HG03460 (cell line): ENCODE data around the gene RRAD.
"Not testable (repeated sequence)": the region's sequence is repeated elsewhere in the genome, so short reads cannot be mapped to it uniquely, and the experiment has no call there.

Source experiments
- ATAC-seq: cut with Tn5 transposase; IDR thresholded peaks from one replicate; pipeline ENCODE4 v1.9.1; 2021; ENCODE audit not compliant: unreplicated experiment

RRAD gene

DNA sequence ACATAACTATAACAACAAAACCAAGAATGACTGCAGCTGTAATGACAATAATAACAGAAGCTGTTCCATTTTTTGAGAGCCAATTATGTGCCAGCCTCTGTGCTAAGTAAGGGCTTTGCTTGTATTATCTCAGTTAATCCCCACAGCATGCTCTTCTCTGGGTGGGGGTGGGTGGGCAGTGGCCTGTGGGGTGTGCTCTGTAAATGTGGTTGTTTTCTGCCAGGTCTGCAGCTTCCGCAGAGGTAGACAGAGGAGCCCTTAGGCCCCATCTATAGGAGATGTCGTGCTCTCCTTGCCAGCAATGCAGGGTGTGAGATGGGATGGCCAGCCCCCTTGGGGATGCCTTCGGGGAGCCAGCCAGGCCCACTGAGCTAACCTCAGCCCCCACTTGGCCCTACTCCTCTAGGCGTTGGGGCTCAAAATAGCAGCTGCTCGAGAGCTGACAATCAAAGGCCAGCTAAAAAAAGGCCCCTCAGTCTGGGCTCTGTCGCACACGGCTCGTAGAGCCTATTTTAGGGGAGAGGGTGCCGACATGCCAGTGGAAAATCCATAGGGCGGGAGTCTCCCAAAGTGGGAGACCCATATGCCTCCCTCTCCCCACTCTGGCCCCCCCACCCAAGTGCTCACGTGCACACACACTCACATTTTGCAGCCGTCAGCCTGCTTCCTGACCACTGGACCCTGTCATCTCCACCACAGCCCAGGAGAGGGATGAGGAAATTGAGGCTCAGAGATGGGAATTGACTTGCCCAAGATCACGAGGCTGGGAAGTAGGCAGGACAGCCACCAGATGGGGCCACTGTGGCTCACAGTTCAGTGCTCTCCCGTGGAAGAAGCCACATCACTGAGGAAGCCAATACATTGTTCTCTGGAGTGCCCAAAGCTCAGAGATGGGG, 22.4 kb downstream of the RRAD start:
- no peak for ATAC-seq

DNA sequence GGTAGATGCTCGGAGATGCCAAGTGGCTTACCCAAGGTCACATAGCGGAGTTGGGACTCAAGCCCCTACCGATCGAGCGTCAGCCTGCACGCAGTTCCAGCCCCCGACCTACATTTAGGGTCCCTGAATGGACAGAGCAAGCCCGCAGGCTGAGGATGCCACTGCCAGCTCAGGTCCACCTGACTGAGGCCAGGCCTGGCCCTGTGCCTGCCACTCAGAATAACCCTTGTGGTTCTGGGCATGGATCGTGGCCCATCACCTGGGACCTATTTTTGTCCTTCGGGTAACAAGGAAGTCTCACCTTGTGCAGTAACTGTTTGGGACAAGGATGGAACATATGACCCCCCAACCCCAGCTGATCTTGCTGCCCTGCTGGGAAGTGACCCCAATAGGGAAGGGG, 23.7 kb downstream of the RRAD start:
- no peak for ATAC-seq

DNA sequence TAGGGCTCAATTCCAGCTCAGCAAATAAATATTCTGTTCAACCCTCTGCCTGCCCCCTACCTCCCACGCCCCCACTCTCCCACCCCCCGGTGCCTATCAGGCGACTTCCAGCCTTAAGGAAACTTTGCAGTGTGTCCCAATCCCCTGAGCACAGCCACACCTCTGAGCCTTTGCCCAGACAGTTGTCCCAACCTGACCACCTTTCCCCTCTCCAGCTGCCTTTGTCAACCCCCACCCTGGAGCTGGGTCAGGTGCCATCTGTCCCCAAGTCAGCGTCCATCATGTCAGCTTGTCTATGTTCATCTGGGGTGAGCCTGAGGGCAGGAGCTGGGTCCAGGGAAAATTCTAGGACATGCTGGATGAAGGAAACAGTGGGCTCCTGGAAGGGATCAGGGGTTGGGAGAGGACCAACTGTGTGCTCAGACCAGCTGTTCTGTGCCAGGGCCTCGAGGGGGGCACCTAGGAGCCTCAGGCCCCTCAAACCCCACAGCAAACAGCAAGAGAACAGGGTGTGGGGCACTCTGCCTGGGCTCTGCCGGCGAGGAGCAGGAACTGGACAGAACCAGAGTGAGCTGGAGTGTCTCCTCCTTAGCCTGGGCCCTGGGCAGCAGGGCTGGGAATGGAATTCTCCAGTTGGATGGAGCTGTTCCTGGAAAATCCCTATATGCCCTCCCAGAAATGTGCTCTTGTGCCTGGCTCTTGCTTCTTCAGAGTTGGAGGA, 24.5 kb downstream of the RRAD start:
- no peak for ATAC-seq

DNA sequence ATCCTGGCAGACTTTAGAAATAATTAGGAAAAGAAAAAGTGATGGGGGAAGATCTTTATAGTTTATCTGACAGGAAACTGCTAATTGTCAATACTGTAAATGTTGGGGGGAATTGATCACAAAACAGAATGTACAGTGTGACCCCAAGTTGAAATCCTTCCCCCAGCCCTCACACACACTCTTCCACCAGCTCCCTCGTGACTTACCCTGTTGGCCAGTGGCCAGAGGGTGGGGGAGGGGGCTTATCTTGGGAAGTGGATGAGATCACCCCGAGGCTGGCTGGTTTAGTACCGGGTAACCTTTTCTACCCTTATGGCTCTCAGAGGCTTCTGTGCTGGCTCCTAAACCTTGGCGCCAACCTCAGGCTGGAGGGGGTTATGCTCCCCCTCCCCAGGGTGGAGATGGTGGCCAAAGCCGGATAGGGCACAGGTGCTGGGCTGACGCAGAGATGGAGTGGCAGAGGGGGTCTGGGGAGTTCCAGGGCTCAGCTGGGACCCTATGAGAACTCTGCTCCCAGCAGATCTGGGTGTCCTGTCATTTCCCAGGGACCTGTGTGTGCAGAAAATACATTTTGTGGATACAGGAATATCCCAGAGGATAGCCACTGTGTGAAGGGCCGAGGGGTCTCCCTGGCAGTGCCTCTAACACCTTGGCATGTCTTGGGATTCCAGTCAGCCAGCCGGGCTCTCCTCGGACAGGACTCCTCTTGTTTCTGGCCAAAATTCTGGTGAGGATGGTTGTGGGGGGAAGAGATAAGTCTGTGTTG, 25.2 kb downstream of the RRAD start:
- ATAC-seq: no peak

DNA sequence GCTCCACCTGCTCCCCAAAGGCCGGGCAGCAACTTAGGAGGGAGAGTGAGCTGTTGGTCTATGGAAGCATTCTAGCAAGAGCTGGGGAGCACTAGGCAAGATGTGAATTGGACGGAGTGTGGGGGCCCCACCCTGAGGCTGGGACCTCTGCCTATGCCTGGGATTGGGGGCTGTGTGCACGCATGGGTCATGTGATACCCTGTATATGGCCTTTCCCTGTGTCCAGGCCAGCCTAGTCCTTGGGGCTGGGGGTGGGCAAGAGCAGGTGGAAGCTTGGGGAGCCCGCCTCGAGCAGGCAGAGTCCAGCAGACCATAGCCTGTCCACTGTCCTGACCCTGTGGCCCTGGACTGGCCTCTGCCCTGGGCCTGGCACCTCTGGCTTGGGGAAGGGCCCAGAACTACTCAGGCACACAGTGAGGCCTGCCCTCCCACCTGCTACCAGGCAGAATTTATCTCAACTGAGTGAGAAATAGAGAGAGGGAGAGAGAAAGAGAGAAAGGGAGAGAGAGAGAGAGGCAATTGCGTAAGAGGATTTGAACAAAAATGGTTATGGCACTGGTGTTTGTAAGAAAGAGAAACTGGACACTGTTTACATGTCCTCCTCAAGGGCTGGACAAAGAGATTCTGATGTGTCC, 25.9 kb downstream of the RRAD start:
- no peak for ATAC-seq

DNA sequence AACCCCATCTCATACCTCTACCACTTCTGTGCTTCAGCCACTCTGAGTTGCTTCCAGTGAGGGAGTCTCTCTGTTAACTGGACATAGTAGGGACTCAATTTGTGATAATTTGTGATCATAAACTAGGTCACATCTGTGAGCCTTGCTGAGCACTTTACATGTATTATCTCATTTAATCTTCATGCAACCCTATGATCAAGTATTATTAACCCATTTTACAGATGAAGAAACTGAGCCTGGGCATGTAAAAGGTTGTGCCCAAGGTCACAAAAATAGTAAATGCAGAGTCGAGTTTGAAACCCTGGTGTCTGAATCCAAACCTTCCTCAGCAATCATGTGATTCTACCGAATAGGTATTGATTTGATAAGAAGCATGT, 26.4 kb downstream of the RRAD start:
- ATAC-seq: no peak

DNA sequence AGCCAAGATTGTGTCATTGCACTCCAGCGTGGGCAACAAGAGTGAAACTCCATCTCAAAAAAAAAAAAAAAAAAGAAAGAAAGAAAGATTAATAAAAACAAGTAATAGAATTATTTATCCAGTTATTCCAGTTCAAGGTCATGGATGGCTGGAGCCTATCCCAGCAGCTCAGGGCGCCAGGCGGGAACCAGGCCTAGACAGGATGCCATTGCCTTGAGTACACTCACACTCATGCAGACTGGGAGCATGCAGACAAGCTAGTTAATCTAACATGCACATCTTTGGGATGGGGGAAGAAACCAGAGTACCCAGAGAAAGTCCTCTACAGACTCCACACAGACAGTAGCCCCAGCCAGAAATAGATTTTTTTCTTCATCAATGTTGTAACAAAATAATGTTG, 27.1 kb downstream of the RRAD start:
- no peak for ATAC-seq

DNA sequence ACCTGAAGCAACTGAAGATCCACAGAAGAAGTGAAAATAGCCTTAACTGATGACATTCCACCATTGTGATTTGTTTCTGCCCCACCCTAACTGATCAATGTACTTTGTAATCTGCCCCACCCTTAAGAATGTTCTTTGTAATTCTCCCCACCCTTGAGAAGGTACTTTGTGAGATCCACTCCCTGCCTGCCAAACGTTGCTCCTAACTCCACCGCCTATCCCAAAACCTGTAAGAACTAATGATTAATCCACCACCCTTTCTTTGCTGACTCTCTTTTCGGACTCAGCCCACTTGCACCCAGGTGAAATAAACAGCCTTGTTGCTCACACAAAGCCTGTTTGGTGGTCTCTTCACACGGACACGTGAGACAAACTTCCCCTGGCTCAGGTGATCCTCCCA, 28.7 kb downstream of the RRAD start:
- not testable (repeated sequence) for ATAC-seq

DNA sequence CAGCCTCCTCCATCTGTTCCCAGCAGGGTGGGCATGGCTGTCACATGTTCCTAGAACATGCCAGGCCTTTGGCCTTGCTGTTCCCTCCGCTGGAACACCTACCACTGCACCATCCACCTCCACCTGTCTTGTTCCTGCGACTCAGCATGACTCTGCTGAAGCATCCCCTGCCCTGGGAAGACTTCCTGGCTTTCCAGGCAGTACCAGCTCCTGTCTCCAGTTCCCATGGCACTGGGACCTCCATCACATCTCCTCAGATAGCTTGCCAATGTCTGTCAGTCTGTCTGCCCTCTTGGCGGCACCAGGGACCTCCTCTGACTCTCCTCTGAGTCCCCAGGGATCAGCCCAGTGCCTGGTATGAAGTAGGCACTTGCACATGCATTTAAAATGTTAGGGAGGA, 29.3 kb downstream of the RRAD start:
- no peak for ATAC-seq

DNA sequence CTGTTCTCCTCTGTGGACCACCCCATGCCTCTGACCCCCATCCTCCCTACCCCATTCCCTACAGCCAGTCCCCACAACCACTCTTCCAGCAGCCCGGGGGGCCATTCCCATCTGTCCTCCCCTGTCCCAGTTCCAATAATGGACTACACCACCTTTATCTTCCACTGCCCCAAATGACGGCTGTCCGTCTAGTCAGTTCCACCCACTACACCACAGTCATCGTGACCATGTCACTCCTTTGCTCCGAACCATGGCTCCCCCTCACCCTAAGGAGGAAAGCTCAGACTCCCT, 29.7 kb downstream of the RRAD start:
- ATAC-seq: no peak

DNA sequence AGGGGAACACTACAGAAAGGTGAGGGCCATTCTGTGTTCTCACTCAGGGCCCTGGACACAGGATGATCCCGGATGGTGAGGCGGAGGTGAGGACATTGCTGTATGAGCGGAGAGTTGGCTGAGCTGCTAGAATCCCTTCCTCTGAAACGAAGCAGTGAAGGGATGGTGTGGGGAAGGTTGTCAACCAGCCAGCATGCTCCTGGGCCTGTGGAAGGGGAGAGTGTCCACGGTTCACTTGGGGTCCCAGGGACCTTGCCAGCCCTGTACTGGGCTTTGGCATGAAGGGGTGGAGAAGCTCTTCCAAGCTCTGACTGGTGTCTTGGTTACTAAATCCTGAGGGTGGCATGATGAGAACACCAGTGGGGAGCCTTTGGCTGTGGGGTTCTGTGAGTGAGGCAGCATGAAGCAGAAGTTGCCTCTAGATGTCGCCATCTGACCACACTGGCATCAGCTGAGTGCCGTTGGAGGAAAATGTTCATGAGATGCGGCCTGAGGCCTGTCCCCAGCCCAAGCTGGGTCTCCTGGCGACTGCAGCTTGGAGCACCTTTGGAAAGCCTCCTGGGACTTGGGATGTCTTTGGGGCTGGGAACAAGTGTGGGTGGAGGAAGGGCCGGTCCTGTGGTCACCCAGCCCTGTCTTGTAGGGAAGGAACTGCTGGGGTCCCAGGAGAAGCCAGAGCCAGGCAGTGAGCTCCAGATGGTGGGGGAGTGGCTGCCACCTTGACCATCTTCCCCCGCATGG, 30.2 kb downstream of the RRAD start:
- peak; percentile 74 for ATAC-seq

DNA sequence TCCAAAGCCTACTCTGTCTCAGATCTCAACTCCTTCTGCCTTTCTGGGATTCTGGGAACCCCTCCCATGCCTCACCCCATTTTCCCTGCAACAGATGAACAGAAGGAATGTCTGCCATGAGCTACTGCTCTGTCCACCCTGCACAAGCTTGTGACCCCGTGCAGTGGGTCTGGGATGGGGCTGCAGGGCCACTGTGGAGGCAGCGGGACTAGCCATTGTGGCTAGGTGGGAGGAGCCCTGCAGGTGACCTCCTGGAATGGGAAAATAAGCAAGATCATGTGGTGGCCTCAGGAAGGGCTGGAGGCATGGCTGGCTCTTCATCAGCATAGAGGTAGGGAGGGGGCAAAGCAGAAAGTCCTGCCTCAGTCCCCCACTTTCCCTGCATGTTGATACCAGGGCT, 31.3 kb downstream of the RRAD start:
- no peak for ATAC-seq

DNA sequence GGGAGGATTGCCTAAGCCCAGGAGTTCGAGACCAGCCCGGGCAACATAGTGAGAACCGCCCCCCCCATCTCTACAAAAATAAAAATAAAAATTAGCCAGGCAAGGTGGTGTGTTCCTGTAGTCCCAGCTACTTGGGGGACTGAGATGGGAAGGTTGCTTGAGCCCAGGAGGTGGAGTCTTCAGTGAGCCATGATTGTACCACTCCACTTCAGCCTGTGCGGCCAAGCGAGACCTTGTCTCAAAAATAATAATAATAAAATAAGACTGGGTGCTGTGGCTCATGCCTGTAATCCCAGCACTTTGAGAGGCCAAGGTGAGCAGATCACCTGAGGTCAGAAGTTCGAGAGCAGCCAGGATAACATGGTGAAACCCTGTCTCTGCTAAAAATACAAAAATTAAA, 33.5 kb downstream of the RRAD start:
- ATAC-seq: no peak

DNA sequence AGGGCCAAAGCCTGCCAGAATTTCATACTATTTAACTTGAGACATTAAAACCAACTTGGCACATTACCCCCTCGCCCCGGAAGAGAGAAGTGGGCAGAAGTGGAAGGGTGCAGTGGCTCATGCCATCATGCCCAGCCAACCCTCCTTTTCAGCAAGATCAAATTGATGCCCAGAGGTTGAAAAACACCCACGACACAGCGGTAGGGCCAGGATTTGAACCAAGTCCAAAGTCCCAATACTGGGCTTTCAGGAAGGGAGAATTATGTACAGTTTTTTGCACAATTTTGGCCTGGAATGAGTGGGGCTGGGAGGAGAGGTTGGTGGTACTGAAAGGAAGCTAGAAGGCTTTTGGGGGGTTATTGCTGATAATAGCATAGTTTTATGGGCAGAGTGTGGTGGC, 34.0 kb downstream of the RRAD start:
- no peak for ATAC-seq

DNA sequence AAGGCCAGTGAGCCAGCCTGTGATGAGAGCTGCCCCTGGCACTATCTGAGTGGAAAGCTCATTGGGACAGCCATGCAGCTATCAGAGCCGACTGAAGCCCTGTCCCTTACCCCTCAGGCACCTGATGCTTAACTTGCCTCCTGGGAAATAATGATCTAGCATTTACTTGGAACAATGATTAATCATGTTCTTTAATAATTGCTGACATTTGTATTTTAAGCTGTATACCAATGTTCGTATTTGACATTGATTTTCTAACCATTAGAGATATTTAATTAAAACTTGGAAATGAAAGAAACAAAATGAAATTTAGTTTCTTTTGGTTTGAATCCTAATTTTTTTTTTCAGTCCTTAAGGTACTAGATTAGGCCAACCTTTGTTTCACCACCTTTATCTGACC, 34.5 kb downstream of the RRAD start:
- no peak for ATAC-seq

DNA sequence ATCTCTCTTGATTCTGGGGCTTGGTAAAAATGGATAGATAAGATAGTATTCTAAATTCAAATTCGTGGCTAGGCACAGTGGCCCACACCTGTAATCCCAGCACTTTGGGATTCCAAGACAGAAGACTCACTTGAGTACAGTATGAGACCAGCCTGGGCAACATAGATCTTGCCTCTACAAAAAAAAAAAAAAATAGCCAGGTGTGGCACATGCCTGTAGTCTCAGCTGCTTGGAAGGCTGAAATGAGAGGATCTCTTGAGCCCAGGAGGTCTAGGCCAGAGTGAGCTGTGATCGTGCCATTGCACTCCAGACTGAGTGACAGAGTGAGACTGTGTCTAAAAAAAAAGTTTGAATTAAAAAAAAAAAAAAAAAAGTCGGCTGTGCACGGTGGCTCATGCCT, 35.7 kb downstream of the RRAD start:
- ATAC-seq: no peak

DNA sequence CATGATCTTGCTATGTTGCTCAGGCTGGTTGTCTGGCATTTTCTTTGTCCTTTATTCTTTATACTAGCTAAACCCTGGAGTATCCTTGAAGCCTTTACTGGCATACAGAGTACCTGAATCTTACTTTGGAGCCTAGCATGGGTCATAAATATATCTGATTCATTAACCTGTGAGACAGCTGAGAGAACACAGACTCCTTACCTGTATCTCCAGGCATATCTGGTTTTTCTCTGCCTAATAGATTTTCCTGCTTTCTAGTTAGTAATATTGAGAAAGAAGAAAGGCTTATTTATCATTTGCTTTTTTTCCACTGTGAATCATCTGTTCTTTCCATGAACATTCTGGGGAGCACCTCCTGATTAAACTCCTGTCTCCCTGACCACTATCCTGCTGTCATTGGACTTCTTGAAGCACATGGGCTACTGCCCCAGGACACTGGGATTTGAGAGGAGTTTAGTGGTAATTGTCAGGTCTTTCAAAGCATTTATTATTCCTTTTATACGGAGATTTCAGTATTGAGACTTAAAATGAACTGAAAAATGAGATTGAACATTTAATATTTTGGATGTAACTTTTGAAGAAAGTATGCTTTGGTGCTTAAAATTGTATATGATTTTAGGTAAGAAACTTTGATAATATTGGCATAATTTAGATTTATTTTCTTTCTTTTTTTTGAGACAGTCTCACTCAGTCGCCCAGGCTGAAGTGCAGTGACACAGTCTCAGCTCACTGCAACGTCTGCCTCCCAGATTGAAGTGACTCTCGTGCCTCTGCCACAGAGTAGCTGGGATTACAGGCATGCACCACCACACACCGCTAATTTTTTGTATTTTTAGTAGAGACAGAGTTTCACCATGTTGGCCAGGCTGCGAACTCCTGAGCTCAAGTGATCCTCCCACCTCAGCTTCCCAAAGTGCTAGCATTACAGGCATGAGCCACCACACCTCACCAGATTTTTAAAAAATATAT, 36.4 kb downstream of the RRAD start:
- ATAC-seq: no peak

DNA sequence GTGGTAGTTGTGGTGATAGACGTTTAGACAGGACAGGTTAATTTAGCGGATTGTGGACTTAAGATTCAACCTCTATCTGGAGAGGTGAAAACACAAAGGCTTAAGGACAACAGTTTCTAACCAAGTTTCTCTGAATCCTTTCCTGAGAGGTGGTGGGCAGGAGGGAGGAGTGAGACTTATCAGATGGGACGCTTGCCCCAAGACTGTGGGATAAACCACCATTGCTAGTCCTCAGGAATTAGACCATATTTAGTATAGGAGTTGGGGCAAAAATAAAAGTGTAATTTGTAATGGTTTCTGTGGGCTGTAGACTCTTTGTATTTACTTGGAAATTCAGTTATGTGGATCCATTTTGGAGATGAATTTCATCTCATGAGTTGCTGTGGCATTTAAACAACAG, 38.4 kb downstream of the RRAD start:
- no peak for ATAC-seq

DNA sequence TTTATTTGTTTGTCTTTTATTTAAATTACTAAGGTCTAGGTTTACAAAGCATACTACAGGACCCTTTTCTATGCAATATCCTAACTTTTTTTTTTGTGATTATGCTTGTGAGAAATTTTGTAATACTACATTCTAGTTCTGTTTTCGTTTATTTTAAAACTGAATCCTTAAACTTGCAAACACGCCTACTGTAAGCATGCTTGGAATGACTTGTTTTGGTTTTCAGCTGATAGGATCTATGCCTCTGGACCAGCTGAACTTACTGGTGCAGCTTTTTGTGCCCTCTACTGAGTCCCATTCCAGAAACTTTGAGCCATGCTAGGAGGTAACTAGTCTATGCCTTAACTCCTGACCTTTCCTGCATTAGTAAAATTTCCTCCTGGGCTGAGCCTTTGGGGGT, 39.0 kb downstream of the RRAD start:
- no peak for ATAC-seq

DNA sequence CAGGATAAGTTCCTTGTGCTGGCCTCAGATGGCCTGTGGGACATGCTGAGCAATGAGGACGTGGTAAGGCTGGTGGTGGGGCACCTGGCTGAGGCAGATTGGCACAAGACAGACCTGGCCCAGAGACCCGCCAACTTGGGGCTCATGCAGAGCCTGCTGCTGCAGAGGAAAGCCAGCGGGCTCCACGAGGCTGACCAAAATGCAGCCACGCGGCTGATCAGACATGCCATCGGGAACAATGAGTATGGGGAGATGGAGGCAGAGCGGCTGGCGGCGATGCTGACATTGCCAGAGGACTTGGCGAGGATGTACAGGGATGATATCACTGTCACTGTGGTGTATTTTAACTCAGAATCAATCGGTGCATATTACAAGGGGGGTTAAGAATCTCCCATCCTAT, 39.8 kb downstream of the RRAD start:
- no peak for ATAC-seq
